ENCODE results near the gene CLEC4M. TPM values are rescaled to one million over a fixed set of nuclear protein-coding genes. Genes with fewer than 3 reads are reported as not detected.

CLEC4M gene, protein sequence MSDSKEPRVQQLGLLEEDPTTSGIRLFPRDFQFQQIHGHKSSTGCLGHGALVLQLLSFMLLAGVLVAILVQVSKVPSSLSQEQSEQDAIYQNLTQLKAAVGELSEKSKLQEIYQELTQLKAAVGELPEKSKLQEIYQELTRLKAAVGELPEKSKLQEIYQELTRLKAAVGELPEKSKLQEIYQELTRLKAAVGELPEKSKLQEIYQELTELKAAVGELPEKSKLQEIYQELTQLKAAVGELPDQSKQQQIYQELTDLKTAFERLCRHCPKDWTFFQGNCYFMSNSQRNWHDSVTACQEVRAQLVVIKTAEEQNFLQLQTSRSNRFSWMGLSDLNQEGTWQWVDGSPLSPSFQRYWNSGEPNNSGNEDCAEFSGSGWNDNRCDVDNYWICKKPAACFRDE
- 1 to 10 TPM in 1 of 2 donors, not detected in 1; 2.7 TPM for total RNA-seq
- polyA plus RNA-seq (ENCODE audit: insufficient read length in 6 of 6), result 1 to 10 TPM in 4 of 6 donors, under 1 TPM in 2; 0.78 to 2.2 (median 1.3) TPM
- long read RNA-seq, donor 1, result 0 reads
- long read RNA-seq, donor 2, result 0 reads
- long read RNA-seq, donor 3, result 0 reads
- long read RNA-seq, donor 4, partial matches to known transcripts, result 0 of 4 reads
- long read RNA-seq, donor 4, other reads (novel, unspliced or antisense), result 4 of 4 reads
- long read RNA-seq, donor 5, result 0 reads
- long read RNA-seq, donor 6, result 0 reads
- long read RNA-seq, donor 7, result 0 reads
- long read RNA-seq, donor 8, result 0 reads
- long read RNA-seq, donor 9, result 0 reads
- long read RNA-seq, donor 10, result 0 reads
- long read RNA-seq, donor 11, result 0 reads
- long read RNA-seq, donor 12, result 0 reads

GRCh38 chr19:7762719-7763293 is at the start of gene CLEC4M:
CLEC4M (plus strand) TSS chr19:7763243; CDS start chr19:7763267, 24 bp downstream.
- H3K9me3 ChIP-seq, result peaks cover 0 to 23% of the 10 kb centered on the region in 2 donors
- no peak within 1 kb of the TSS for H3K4me3 ChIP-seq
- TF ChIP-seq, protein P1, sequence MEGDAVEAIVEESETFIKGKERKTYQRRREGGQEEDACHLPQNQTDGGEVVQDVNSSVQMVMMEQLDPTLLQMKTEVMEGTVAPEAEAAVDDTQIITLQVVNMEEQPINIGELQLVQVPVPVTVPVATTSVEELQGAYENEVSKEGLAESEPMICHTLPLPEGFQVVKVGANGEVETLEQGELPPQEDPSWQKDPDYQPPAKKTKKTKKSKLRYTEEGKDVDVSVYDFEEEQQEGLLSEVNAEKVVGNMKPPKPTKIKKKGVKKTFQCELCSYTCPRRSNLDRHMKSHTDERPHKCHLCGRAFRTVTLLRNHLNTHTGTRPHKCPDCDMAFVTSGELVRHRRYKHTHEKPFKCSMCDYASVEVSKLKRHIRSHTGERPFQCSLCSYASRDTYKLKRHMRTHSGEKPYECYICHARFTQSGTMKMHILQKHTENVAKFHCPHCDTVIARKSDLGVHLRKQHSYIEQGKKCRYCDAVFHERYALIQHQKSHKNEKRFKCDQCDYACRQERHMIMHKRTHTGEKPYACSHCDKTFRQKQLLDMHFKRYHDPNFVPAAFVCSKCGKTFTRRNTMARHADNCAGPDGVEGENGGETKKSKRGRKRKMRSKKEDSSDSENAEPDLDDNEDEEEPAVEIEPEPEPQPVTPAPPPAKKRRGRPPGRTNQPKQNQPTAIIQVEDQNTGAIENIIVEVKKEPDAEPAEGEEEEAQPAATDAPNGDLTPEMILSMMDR (IDR thresholded peaks at IDR 0.05), result no peak
- ATAC-seq (no peak), DNase-seq (no peak)
- no peaks in the 10 kb centered on the region for H3K36me3 ChIP-seq
- no peak within 1 kb of the TSS for H3K27ac ChIP-seq
- intact Hi-C loops (cut with DNase I), result no loop called here
- peaks cover 0 to 7% of the 10 kb centered on the region in 2 donors for H3K27me3 ChIP-seq
- no peaks in the 10 kb centered on the region for H3K4me1 ChIP-seq

DNA sequence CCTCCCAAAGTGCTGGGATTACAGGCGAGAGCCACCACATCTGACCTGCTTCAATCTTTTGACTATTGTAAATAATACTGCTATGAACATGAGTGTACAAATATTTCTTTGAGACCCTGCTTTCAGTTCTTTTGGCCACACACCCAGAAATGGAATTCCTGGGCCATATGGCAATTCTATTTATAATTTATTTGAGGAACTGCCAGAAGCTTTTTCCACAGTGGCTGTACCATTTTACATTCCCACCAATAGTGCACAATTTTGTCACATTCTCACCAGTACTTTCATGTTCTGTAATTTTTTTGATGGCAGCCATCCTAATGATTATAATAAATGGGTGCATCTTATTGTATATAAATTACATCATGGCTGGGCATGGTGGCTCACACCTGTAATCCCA is 47.4 kb upstream of the CLEC4M start:
- TF ChIP-seq, protein P1 (IDR thresholded peaks at IDR 0.05), result no peak
- intact Hi-C loops (cut with DNase I), result no loop called here

GRCh38 chr19:7716762-7717161 is 46.3 kb upstream of the CLEC4M start:
- H3K27ac ChIP-seq, result no peak overlapping the region
- DNase-seq, result no peak
- no peak for ATAC-seq
- H3K9me3 ChIP-seq, result peaks cover 0 to 9% of the 10 kb centered on the region in 2 donors
- intact Hi-C loops (cut with DNase I), result no loop called here
- no peak overlapping the region for H3K4me3 ChIP-seq
- H3K36me3 ChIP-seq, result no peaks in the 10 kb centered on the region
- H3K4me1 ChIP-seq, result peaks cover 0 to 18% of the 10 kb centered on the region in 2 donors
- no peaks in the 10 kb centered on the region for H3K27me3 ChIP-seq
- TF ChIP-seq, protein P1 (IDR thresholded peaks at IDR 0.05), result no peak

More for the DNA sequence above, 47.4 kb upstream of the CLEC4M start:
- Histone ChIP-seq H3K4me1 (peaks cover 0 to 22% of the 10 kb centered on the region in 2 donors), H3K27ac (peak overlapping the region in 1 of 2 donors; percentile 82), H3K36me3 (no peaks in the 10 kb centered on the region), H3K27me3 (no peaks in the 10 kb centered on the region), H3K9me3 (peaks cover 0 to 9% of the 10 kb centered on the region in 2 donors), H3K4me3 (no peak overlapping the region)
- DNase-seq, result no peak
- no peak for ATAC-seq

GRCh38 chr19:7718668-7719067 is 44.4 kb upstream of the CLEC4M start:
- Histone ChIP-seq H3K4me1 (peaks cover 0 to 18% of the 10 kb centered on the region in 2 donors), H3K36me3 (no peaks in the 10 kb centered on the region), H3K27ac (no peak overlapping the region), H3K4me3 (no peak overlapping the region), H3K9me3 (peaks cover 0 to 9% of the 10 kb centered on the region in 2 donors), H3K27me3 (peaks cover 0 to 4% of the 10 kb centered on the region in 2 donors)
- intact Hi-C loops (cut with DNase I), result no loop called here
- no peak for DNase-seq
- TF ChIP-seq, protein P1 (IDR thresholded peaks at IDR 0.05), result no peak
- no peak for ATAC-seq
